Measurements from ENCODE around the gene PRPF4.

Gene PRPF4

DNA sequence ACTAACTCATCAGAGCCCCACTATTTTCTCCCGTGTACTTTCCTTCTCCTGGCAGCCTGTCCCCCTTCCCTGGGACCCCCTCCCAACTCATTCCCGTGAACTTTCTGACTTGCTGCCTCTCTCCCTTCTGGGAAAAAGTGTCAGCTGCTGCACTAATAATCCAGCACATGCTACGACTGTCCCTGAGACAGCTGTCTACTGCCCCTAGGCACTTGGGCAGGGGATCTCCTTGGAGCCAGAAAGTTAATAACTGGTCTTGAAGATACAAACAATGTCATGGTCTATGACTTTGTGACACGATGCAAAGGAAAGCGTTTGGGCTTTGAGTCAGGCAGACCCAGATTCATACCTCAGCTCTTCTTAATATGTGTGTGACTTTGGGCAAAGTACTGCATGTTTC is 37.8 kb downstream of the PRPF4 start:
- no peak for TF ChIP-seq FOXP2 (optimal IDR thresholded peaks at IDR 0.05; ENCODE audit: borderline replicate concordance, extremely low read depth, extremely low read length, insufficient read depth)
- no peak for TF ChIP-seq POLR2AphosphoS5 (IDR thresholded peaks at IDR 0.05; ENCODE audit: low read depth, low read length)
- TF ChIP-seq, protein P1, sequence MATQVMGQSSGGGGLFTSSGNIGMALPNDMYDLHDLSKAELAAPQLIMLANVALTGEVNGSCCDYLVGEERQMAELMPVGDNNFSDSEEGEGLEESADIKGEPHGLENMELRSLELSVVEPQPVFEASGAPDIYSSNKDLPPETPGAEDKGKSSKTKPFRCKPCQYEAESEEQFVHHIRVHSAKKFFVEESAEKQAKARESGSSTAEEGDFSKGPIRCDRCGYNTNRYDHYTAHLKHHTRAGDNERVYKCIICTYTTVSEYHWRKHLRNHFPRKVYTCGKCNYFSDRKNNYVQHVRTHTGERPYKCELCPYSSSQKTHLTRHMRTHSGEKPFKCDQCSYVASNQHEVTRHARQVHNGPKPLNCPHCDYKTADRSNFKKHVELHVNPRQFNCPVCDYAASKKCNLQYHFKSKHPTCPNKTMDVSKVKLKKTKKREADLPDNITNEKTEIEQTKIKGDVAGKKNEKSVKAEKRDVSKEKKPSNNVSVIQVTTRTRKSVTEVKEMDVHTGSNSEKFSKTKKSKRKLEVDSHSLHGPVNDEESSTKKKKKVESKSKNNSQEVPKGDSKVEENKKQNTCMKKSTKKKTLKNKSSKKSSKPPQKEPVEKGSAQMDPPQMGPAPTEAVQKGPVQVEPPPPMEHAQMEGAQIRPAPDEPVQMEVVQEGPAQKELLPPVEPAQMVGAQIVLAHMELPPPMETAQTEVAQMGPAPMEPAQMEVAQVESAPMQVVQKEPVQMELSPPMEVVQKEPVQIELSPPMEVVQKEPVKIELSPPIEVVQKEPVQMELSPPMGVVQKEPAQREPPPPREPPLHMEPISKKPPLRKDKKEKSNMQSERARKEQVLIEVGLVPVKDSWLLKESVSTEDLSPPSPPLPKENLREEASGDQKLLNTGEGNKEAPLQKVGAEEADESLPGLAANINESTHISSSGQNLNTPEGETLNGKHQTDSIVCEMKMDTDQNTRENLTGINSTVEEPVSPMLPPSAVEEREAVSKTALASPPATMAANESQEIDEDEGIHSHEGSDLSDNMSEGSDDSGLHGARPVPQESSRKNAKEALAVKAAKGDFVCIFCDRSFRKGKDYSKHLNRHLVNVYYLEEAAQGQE (IDR thresholded peaks at IDR 0.05; ENCODE audit: insufficient read depth in 1 of 2, low read depth in 2 of 2, low read length in 2 of 2) = no peak
- TF ChIP-seq TAF1 (IDR thresholded peaks at IDR 0.05; ENCODE audit: borderline replicate concordance, insufficient read depth, low read length) = no peak
- TF ChIP-seq SIN3A (IDR thresholded peaks at IDR 0.05; ENCODE audit: borderline replicate concordance, insufficient read depth, low read length) = no peak

DNA sequence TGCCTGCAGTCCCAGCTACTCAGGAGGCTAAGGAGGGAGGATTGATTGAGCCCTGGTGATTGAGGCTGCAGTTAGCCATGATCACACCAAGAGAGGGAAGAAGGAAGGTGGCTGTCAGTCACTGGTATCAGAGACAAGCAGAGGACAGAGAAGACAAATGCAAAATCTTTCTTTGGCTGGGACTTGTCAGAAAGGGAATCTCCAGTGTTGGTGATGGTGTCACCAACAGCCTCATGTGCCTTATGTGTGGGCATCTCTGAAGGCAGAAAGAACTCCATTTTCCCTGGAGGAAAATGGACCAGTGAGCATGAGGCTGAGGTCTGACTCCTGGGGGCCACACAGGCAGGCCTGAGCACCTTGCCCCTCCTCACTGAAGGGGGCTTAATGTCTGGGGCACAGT is 39.8 kb downstream of the PRPF4 start:
- no peak for TF ChIP-seq TAF1 (IDR thresholded peaks at IDR 0.05; ENCODE audit: borderline replicate concordance, insufficient read depth, low read length)

DNA sequence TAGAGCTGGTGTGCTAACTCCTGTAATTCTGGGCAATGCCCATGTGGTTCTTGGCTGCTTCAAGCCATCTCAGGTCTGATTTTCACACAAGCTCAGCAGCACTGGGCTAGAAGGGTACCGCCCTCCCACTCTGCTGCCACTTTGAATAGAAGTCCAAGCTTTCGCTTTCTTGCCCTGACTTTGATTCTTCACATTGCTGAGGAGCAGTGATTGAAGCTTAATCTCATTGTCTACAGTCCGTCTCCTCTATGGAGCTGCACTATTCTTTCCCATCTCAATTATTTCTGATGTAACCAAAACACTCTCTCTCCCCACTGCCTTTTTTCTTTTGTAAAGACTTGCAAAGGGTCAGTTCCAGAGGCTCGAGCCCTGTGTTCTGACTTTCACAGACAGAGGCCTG is 40.6 kb downstream of the PRPF4 start:
- TF ChIP-seq POLR2AphosphoS5 (IDR thresholded peaks at IDR 0.05; ENCODE audit: low read depth, low read length) (no peak), TAF1 (IDR thresholded peaks at IDR 0.05; ENCODE audit: borderline replicate concordance, insufficient read depth, low read length) (no peak)

DNA sequence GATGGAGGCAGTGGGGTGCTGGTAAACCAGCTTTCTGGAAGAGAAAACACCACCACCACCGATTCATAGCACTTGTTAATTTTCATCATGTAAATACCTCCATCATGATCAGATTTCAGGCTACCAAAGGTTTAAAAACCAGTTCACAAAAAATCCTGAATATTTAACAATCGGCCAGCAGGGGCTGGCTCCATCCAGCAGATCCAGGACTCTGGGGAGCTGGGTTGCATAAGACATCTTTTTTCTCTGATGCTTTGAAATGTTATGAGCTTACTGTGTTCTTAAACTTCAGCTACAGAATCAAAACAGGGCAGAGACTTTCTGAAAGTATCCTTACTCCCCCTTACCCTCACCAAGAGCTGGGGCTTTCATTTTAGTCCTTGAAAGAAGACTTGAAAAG is 42.3 kb downstream of the PRPF4 start:
- TF ChIP-seq POLR2AphosphoS5 (IDR thresholded peaks at IDR 0.05; ENCODE audit: low read depth, low read length) (no peak), SIN3A (IDR thresholded peaks at IDR 0.05; ENCODE audit: borderline replicate concordance, insufficient read depth, low read length) (no peak), FOXP2 (optimal IDR thresholded peaks at IDR 0.05; ENCODE audit: borderline replicate concordance, extremely low read depth, extremely low read length, insufficient read depth) (no peak), TAF1 (IDR thresholded peaks at IDR 0.05; ENCODE audit: borderline replicate concordance, insufficient read depth, low read length) (no peak)

DNA sequence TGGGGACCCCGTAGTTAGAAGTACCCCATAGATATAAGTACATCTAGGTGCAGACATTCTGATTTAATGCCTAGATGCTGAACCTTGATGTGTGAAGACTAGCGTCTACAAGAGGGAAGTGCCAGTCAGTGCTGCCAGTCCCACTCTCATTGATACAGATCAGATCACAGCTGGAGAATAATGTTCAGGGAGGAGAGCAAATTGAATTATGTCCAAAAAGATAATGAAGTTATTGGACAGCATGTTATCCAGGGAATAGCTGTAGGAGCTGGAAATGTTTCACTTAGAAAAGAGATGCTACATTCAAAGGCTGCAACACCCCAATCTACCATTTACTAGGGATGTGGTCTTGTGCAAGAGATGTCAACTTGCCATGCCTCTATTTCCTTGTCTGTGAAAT is 43.6 kb downstream of the PRPF4 start:
- TF ChIP-seq FOXP2 (optimal IDR thresholded peaks at IDR 0.05; ENCODE audit: borderline replicate concordance, extremely low read depth, extremely low read length, insufficient read depth) (no peak), TAF1 (IDR thresholded peaks at IDR 0.05; ENCODE audit: borderline replicate concordance, insufficient read depth, low read length) (no peak), SIN3A (IDR thresholded peaks at IDR 0.05; ENCODE audit: borderline replicate concordance, insufficient read depth, low read length) (no peak), POLR2AphosphoS5 (IDR thresholded peaks at IDR 0.05; ENCODE audit: low read depth, low read length) (no peak)
- TF ChIP-seq, protein P1 (IDR thresholded peaks at IDR 0.05; ENCODE audit: insufficient read depth in 1 of 2, low read depth in 2 of 2, low read length in 2 of 2) = no peak

DNA sequence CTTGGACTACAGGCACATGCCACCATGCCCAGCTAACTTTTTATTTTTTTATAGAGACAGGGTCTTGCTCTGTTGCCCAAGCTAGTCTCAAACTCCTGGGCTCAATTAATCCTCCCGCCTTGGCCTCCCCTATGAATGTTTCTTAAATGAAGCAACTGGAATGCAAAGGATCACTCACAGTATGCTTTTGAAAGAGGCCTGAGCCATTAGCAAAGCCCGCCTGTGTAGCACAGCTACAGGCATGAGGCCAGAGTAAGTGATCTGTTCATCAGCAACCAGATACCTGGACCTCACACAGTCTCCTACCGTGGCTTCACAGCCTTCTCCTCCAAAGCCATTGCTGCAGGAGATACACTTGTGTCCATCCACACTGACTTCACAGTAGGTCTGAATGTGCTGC is 44.6 kb downstream of the PRPF4 start:
- TF ChIP-seq POLR2AphosphoS5 (IDR thresholded peaks at IDR 0.05; ENCODE audit: low read depth, low read length) (no peak), FOXP2 (optimal IDR thresholded peaks at IDR 0.05; ENCODE audit: borderline replicate concordance, extremely low read depth, extremely low read length, insufficient read depth) (no peak), TAF1 (IDR thresholded peaks at IDR 0.05; ENCODE audit: borderline replicate concordance, insufficient read depth, low read length) (no peak), SIN3A (IDR thresholded peaks at IDR 0.05; ENCODE audit: borderline replicate concordance, insufficient read depth, low read length) (no peak)
- TF ChIP-seq, protein P1 (IDR thresholded peaks at IDR 0.05; ENCODE audit: insufficient read depth in 1 of 2, low read depth in 2 of 2, low read length in 2 of 2) = no peak

DNA sequence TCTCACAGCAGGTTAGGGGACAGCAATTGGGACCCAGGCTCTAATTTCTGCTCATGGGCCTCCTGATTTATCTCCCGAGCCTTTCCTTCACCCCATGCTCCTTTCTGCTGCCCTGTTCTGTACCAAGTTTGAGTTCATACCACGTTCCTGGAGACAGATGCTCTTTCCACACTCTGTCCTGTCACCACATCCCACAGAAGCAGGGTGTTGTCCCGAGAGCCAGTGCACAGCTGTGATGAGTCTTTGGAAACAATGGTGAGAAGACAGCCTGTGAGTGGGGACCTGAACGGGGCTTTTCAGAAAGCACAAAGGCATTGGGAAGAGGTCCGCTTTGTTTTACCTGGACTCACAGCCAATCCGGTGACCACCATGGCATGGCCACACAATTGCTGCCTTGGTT is 47.2 kb downstream of the PRPF4 start:
- TF ChIP-seq, protein P1 (IDR thresholded peaks at IDR 0.05; ENCODE audit: insufficient read depth in 1 of 2, low read depth in 2 of 2, low read length in 2 of 2) = no peak
- TF ChIP-seq POLR2AphosphoS5 (IDR thresholded peaks at IDR 0.05; ENCODE audit: low read depth, low read length) (no peak), TAF1 (IDR thresholded peaks at IDR 0.05; ENCODE audit: borderline replicate concordance, insufficient read depth, low read length) (no peak), FOXP2 (optimal IDR thresholded peaks at IDR 0.05; ENCODE audit: borderline replicate concordance, extremely low read depth, extremely low read length, insufficient read depth) (no peak), SIN3A (IDR thresholded peaks at IDR 0.05; ENCODE audit: borderline replicate concordance, insufficient read depth, low read length) (no peak)
